G401.6 (cell line): ENCODE measurements around the gene PNPLA8.
A peak's percentile ranks its signal among the peaks of the same experiment; 100 is the strongest.
"Not testable (repeated sequence)": the region's sequence is repeated elsewhere in the genome, so short reads cannot be mapped to it uniquely, and the experiment has no call there.

Experiments used
- FAIRE-seq: peaks from 2 replicates; lab custom pipeline; 2012; peaks lifted over from hg19 to GRCh38; lab: Jason Lieb, UNC

PNPLA8 gene

DNA sequence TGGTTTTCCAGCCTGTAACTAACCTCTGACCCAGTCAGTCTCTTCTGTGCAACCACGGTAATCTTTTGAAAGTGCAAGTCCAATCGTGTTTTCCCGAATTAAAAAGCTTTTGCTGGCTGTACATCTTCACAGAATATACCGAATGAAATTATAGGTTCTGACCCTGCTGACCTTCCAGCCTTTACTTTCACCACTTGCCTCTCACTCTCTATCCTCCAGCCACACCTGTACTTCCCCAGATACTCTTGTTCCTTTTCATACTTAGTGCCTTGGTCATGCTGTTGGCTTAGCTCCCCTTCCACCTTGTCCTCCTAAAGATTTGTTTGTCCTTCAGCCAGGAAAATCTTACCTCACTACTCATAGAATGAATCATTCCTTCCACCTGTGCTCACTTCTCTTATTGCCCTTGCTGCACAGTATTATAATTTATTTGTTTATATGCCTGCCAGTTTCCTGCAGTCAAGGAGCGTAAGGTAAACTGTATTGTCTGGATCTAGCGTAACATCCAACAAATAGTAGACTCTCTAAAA is 2.3 kb upstream of the PNPLA8 start:
- no peak for FAIRE-seq

DNA sequence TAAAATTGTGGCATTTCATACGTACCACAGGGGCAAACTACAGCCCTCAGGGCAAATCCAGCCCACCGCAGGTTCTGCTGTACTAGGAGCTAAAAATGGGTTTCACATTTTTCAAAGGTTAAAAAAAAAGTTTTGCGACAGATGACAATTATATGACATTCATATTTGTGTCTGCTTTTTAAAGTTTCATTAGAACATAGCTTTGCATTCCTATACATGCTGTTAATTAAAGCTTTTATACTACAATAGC is 758 bp upstream of the PNPLA8 start:
- no peak for FAIRE-seq

DNA sequence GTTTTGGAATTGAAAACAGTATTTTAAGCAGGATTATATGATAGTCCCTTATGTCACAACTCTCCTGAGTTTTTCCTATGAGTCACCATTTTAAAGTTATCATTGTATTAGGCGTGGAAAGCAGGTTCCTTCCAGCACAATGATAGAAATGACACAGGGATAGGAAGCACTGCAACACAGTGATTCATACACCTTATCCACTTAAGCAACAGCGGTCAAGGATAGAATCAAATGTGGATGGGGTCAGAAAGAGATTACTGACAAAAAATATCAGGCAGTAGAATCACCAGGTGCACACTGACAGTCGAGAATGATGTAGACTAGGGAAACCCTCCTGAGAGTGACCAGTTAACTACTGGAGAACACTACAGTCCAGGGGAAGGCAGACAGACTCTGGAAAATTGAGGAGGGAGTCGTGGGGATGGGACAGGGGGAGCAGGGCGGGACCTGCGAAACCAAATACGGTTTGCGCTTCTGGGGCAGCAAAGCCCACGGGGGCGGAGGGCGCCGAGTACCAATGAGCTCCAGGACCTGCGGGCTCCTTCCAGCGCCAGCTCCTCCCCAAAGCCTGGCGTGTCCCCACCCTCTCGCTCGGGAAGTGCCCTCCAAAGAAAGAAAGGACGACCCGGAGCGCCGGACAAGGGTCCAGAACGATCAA is 479 bp downstream of the PNPLA8 start:
- FAIRE-seq = peak; percentile 45

DNA sequence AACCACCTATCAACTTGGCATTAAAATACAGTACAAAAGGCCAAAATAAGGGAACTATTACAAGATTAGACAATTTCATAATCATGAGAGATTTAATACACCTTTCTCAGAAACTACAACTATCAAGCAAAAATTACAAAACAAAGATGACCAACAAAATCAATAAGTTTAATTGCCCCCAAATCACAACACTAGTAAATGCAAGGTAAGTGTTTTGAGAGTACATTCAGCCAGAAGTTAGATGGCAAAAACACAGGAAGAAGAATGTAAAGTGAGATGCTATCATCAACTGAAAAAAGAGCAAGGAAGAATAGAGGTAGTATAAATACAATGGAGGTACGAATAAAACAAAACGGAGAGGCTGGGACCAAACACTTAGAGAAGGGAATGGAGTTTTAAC is 3.2 kb downstream of the PNPLA8 start:
- no peak for FAIRE-seq

DNA sequence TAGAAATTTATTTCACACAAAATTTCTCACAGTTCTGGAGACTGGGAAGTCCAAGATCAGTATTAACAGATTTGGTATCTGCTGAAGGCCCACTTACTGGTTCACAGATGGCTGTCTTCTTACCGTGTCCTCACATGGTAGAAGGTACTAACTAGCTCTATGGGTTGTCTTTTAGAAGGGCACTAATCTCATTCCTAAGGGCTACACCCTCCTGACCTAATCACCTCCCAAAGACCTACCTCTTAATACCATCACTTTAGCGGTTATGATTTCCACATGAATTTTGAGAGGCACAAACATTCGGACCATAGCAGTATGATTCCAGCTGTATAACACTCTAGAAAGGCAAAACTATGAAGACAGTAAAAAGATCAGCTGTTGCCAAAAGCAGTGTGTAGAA is 8.0 kb downstream of the PNPLA8 start:
- FAIRE-seq = no peak

DNA sequence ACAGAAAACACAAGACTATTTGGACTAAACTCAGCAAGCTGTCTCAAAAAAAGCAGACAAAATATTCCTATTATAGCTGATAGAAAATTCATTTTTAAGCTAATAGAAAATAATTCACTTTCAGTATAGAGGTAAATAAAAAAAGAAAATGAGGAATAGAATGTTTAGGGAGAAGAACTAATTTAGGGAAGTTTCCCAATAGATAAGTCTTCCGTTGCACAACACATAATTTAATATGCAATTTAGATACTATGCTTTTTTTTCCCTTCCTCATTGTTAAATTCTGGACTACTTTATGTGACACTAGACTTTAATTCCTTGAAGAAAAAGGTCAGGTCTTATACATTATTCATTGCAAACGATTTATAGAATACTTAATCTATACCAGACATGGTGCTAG is 10.3 kb downstream of the PNPLA8 start:
- FAIRE-seq = peak; percentile 27

DNA sequence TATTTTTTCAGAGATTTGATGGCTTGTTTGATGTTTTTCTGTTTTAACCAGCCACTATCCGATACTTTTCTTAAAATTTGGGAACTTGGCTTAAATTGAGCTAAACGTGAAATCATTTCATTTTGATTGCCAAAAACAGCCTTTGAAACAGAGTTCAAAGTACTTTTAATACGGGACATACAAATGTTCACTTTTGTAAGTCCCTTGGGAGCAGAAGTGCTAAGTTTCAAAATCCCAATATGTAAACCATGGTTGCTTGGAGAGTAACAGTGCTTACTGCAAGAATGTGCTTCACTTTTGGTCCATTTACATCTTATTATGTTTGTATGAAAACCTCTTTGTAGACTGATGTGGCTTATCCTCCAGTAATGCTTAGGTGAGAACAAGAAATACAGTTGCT is 10.9 kb downstream of the PNPLA8 start:
- FAIRE-seq = no peak

DNA sequence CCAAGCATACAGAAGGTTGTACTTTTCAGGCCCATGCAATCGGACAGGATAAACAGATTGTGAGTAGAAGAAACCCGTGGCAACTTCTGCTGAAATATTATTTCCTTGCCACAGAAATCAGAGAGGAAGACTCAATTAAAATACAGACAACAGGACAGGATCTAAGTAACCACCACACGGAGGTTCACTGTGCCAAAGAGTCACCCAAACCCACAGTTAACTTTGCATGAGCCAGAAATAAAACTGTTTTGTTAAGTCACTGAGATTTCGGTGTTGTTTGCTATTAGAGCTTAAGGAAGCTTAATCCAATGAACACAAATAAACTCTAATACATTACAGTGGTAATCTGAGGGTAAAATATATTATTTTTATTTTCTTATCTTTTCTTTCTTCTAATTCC is 14.0 kb downstream of the PNPLA8 start:
- FAIRE-seq = no peak

DNA sequence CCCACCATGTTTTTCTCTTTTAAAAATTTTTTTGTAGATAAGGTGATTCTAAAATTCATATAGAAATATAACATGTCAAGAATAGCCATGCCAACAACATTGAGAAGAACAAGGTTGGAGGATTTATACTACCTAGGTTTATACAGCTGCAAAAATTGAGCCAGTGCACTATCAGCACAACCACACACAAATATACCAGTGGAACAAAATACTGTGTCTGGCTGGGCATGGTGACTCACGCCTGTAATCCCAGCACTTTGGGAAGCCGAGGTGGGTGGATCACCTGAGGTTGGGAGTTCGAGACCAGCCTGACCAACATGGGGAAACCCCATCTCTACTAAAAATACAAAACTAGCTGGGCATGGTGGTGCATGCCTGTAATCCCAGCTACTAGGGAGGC is 21.4 kb downstream of the PNPLA8 start:
- FAIRE-seq = not testable (repeated sequence)

DNA sequence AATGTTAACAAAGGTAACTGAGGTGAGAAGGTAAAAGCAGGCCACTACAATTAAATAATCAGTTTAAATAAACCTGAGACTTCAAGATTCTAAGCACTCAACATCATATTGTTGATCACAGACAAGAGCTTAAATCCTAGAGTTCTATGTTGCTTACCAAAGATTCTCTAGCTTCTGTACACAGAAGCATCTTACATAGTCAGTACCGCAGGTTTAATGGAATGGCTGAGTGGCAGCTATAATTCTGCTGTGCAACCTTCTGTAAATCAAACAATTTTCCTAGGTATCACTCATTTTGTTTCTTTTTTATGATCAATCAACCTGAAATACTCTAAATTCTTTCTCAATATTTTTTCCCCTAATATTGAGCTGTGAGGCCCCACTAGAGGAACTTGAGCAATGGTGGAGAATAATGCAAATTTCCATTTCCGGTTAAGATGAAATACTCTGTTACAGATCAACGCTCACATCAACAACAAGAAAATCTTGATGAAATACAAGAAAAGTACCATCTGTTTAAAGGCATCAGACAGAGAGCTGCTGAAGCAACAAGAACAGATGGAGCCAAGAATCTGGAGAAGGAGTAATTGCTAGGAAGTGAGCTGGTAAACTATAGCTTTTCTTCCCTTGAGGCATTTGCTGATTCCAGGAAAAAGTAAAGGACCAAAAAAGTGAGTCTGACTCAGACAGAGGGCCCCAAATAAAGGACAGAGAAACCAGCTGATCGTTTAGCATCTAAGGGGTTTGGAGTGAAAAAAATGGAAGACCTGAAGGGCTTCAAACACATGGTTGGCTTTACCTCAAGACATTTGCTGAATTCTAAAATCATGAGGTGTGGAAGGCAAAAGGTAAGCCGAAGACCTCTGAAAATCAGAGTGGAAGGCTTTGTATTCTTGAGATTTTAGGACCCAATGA is 22.6 kb downstream of the PNPLA8 start:
- FAIRE-seq = no peak

DNA sequence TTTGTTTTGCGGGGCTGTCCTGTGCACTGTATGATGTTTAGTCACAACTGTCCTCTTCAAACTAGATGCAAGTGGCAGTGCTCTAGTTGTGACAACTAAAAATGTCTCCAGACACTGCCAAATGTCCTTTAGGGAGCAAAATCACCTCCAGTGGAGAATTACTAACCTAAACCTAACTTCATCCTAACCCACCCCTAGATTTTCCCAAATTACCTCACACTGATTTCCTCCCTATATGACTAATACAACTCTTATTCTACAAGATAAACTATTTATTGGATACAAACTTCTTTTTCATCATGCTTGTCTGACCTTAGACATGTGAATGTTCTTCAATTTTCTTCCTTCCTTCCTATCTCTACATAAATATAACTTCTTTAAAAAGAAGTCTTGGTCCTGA is 26.4 kb downstream of the PNPLA8 start:
- no peak for FAIRE-seq

DNA sequence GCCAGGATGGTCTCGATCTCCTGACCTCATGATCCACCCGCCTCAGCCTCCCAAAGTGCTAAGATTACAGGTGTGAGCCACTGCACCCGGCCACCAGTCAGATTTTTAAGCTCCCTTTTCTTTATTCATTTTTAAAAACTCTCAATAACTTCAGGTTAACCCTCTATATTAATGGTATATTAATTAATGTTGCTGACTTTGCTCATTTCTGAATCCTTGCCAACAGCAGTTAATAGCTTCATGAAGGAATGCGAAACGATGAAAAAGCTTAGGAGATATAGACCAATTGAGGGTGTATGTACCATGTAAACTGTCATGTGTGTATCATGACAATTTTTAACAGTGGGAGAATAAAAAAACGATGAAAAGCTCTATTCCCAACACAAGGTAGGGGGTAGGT is 27.5 kb downstream of the PNPLA8 start:
- no peak for FAIRE-seq

DNA sequence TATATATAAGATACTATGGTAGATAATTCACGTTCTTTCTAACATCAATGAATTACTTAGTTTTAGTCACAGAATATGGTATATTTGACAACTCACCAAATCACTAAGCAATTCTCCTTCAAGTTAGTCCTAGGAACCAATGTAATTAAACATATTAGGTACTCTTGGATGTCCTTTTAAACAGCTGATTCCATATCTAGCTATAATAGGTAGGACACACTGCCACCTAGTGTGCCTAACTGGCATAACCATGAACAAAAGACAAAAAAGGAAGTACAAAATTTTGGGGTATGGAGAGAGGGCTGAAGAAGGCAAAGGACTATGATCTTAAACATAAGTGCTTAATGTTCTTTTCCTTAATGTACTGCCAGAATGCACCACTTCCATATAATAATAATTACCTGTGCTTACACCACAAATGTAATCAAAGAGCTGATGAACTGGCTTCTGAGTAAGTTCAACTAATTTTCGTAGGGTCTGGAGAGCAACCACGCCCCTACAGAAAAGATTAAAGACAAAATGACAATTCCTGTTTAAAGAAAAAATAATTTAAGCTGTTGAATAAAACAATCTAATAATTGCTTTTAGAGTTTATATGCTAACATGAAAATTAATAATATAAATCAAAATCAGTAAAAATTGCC is 28.7 kb downstream of the PNPLA8 start:
- peak; percentile 95 for FAIRE-seq

DNA sequence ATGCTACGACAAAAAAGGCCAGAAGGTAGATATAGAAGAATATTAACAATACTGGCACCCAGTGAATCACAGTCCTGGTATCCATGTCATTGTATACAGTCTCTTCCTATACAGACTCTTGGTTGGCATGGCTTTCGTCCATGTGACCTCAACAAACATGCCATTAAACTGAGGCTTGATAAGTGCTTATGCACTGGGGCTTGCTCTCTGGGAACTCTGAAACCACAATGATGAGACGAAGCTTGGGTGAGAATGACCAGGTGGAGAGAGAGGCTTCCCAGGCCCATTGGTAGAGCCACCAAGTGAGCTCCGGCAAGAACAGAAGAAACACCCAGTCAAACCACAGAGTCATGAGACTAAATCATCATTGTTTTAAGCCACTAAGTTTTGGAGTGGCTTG is 33.2 kb downstream of the PNPLA8 start:
- FAIRE-seq = no peak

DNA sequence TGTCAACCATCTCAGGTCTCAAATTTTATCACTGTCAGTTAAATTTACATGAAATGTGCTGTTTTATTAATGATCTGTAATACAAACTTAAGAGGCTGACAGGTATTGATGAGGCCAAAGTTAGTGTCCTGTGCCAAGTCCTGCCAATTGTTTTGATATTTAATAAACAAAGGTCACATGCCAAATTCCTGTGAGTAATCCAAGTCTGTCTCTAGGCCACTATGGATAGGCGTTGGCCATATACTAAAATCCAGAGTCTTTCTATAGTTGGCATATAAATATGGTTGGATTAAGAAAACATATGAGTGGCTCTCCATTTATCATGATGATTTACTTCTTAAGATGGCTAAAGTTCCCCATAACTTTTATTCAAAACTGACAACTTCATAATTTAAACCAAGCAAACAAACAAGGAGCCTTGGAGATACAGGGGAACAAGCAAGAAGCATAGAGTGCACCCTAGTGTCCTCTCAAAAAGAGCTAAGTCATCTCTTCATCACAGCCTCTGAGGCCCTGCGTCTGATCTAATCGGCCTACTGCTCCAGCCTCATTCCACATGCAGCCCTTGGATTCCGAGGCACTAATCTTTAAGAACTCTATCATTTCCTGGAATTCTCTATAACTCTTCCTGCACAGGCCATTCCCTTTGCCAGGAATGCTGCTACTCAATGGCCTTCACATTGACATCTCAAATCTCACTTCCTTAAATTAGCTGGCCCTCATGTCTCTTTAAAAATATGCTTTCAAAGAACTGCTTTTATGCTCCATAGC is 37.0 kb downstream of the PNPLA8 start:
- FAIRE-seq = no peak

DNA sequence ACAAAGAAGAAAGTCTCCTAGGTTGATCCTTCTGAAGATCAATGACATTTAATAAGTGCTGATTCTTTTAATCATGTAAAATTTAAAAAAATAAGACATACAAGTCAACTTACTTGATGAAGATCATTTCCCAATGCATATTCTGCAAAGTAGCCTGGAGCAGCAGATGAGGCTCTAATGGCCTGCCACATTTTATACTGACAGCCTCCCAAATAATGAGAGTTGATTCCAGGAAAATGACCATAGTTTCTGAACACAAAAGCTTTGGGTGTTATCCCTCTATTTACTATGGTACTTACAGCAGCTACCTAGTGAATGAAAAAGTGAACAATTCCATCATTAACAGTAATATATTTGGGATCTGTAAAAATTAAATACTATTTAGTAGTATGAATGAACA is 38.3 kb downstream of the PNPLA8 start:
- FAIRE-seq = no peak

DNA sequence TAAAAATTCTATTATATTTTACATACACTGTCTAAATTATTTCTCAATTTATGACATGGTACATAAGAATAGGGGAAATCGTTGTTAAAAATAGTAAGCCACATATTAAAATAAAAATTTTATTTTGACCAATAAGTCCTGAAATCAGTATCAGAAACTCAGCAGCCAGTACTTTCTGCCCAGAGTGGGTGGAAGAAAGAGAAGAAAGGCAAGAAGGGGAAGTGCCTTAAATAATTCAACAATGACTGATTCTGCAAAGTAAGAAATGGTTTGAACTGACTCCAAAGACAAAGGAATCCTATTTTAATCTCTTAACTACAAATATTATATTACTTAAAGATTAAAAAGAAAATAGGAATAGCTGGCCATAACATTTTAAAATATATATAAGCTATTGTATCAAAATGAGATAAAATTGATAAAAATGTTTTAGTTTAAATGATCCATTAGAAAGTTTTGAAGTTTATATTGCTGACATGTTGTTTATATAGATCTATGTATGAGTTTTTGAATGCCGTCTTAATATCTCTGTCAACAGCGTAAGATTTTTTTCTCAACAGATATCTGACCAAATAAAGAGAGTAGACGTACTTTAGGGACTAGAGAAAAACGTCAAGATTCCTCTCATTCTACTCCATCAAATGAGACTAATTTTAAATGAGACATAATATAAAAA is 39.5 kb downstream of the PNPLA8 start:
- peak; percentile 21 for FAIRE-seq

DNA sequence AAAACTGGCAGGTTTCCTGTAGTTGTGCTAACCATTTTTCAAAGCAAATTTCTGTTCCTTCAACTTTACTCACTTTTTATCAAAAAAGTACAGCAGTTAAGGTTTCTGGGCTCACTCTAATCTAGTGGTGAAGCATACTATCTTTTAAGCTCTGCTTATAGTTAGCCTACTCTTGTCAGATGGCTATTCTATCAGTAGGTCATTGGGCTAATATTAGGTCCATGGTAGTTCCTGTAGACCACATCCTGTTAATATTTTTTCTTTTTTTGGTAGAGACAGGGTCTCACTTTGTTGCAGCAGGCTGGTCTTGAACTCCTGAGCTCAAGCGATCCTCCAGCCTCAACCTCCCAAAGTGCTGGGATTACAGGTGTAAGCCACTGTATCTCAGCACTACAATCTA is 41.8 kb downstream of the PNPLA8 start:
- no peak for FAIRE-seq

DNA sequence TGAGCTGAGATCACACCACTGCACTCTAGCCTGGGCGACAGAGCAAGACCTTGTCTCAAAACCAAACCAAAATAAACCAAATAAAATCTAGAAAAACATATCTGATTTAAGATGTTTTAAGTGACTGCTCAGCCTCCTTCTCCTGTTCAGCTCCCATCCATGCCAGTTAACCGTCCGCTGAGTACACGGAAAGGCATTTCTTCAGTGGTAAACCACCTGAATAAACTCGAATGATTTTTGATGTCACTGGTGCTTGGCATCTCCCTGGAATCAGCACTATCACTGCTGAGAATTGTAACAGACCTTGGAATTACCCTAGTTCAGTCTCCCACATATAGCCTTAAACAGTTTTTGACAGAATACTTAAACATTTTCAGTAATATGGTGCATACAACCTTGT is 45.6 kb downstream of the PNPLA8 start:
- no peak for FAIRE-seq

DNA sequence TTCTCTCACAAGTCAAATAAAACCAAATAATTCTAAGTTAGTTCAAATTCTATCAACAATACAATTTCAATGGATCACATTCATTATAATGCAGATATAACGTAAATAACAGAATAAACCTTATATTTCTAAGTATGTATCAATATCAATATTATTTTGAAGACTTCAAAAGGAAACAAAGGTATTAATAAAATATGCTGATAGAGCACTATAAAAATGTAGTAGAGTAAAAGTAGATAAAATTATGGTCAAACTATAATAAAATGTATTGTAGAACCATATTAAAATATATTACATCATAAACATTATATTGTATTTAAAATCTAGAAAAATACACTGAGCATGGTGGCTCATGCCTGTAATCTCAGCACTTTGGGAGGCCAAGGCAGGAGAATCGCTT is 46.2 kb downstream of the PNPLA8 start:
- peak; percentile 55 for FAIRE-seq

DNA sequence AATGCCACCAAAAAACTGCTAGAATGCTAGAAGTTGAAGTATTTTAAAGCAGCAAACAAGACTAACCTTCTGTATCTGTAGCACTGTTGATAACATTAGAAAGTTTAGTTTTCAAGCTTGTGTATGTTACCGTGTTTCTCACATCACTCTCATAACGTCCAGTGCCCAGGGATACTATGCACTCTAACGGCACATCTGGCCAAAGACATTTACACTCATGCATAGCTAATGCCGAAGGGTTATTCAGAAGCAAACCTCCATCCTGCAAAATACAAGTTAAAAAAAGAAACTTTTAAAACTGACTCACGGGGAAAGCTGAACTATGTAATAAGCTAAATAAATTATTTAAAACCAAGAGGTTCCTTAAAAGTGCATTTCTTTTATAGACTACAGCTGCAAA is 46.8 kb downstream of the PNPLA8 start:
- no peak for FAIRE-seq

DNA sequence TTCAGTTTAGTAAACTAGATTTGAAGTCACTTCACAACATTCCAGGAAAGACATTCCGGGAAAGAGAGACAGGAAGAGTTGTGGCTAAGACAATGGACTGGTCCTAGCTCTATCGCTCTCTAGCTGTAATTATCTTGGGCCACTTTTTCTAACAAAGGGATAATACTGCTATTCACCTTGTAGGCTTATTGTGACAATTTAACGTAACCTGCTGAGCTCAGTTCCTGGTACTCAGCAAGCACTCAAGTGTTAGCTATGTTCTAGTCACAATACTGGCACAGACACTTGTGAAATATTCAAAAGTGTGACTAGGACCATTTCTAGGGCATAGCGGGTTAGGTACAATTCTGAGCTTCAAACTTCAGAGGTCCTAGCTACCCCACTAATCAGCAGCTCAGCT is 57.7 kb downstream of the PNPLA8 start:
- no peak for FAIRE-seq
